ENCODE data around the gene GTF2H2C.
"Not testable (repeated sequence)": the region's sequence is repeated elsewhere in the genome, so short reads cannot be mapped to it uniquely, and the experiment has no call there.

GTF2H2C gene

GRCh38 chr5:69568072-69568471 lies 8.1 kb downstream of the GTF2H2C start:
- not testable (repeated sequence) for DNase-seq

DNA sequence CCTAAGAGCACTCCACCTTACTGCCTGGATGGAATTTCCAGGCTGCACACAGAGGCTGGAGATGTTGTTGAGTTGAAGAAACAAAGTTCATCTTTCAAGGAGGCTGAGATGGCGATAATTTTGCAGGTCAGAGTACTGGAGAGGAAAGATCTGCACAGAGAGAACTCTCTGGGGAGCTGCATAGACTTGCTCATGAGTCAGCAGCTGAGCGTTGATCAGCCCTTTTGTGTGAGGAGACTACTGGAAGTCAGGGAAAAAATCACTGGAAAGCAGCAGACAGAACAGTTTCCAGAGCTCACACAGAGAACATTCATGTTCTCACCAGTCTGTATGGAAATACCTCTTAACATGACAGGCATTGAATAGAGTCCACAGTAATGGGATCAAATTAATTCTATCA lies 23.4 kb downstream of the GTF2H2C start:
- not testable (repeated sequence) for DNase-seq

DNA sequence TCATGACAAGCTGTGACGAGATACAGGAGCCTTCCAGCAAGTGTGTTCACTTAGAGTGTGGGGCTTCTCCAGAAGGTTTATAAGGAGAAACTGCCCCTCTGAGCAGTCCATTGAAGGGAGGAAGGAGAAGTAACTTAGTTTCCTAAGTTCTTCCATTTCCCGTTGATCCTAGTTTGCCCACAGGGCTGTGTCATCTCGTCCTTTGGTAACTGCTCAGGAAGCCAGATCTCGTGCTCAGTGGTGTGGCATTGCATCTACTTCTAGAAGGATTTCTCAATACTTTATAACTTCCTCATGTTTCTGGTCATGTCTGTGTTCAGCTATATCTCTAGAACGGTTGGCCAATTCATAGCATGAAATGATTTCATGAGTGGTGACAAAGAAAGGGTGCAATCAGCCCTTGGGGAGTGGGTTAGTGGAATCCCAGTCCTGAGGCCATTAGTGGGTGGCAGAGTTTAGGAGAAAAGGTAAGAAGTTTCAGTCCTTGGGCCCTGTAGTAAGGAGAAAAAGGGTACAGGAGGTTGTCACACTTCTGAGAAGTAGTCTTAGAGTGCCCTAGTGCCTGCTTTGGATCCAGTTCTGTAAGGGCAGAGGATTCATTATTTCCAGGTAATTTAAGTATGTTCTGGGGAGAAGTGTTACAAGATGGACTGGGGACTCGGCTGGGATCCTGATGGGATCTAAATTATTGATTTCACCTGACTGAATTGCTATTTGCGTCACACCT lies 36.3 kb downstream of the GTF2H2C start:
- DNase-seq: not testable (repeated sequence)

- DNase-seq: not testable (repeated sequence)
Measured at GRCh38 chr5:69601947-69602346, 42.0 kb downstream of the GTF2H2C start.

- not testable (repeated sequence) for DNase-seq
Measured at GRCh38 chr5:69606839-69607238, 46.8 kb downstream of the GTF2H2C start.

DNA sequence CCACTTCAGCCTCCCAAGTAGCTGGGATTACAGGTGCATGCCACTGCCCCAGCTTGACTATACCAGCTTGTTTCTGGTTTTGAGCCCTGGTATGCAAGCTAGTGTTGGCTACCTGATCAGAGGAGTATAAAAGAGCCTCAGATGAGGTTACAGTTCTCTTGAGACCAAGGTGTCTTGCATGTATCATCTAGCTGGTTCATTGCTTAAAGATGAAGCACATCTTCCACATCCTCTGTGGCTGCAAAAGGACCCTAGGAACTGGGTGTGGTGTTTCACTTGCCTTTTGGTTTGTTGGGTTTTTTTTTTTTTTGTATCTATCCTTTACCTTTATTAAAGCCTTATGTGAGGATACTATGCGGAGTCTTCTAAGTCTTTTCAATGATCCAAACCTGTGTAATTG lies 47.8 kb downstream of the GTF2H2C start:
- not testable (repeated sequence) for DNase-seq

DNA sequence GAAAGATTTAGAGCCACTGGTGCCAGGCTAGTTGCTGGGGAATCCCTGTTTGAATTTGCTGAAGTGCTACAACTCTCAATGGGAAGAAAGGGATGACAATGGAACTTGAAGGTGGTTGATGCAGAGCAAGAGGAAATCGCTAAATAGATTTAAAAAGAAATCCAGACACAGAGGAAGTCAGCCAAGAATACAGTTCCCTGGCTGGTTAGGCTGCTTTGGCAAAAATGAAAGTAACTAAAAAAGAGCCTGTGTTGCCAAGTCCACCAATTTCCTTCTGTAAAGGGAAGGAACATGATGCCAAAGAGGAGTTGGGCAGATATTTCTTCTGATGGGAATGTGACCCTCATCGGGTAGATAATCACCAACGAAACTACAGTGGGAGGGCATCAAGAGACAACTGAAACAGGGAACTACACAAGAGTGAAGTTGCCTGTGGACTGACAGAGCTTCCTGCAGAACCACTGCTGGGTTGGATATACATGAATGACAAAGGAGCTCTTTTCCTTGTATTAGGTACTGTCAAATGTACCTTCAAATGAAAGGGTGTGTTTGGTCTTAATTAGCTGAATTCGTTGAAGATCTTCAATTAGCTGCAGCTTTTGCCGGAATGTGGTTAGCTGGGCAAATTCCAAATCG lies 49.0 kb downstream of the GTF2H2C start:
- DNase-seq: not testable (repeated sequence)

DNA sequence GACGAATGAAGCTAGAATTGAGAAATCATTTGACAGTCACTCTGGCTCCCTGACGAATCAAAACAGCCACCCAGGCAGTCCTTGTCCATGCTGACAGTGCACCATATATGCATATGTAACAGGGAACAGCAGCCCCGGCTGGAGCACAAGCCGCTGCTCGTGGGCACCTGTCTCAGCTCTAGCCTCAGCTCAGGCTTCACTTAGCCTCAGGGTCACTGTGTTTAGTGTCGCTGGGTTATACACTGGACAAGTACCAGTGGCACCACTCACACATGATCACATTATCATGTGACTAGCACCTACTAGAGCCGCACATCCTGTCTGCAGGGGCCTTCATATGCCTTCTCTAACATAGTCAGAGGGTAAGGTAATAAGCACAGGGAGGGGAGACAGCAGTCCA lies 54.9 kb downstream of the GTF2H2C start:
- DNase-seq: not testable (repeated sequence)

GRCh38 chr5:69631879-69632278 lies 71.9 kb downstream of the GTF2H2C start:
- not testable (repeated sequence) for DNase-seq
